Cardiac fibroblast (primary cell): Measurements from ENCODE around the gene PIN4.

Experiments
- DNase-seq, 2 donors: peaks; one replicate each; pipeline versions ENCODE4 v3.0.0 to v3.0.0-alpha.2; 2010; ENCODE audit warnings: low read depth in 2 of 2
- H3K4me3 ChIP-seq, 2 donors: replicated peaks in 1 of 2; 1 replicate in 1 of 2; 2 replicates in 1 of 2; pipeline ENCODE4 v1.5.1; 2011; ENCODE audit warnings: low read depth in 2 of 2, low read length in 2 of 2, mild to moderate bottlenecking in 2 of 2, moderate library complexity in 1 of 2
- TF ChIP-seq, protein P1 (sequence below): IDR thresholded peaks from one replicate; pipeline ENCODE4 v1.5.1; 2011; ENCODE audit warnings: low read depth, mild to moderate bottlenecking, low read length, inconsistent platforms

Gene PIN4

DNA sequence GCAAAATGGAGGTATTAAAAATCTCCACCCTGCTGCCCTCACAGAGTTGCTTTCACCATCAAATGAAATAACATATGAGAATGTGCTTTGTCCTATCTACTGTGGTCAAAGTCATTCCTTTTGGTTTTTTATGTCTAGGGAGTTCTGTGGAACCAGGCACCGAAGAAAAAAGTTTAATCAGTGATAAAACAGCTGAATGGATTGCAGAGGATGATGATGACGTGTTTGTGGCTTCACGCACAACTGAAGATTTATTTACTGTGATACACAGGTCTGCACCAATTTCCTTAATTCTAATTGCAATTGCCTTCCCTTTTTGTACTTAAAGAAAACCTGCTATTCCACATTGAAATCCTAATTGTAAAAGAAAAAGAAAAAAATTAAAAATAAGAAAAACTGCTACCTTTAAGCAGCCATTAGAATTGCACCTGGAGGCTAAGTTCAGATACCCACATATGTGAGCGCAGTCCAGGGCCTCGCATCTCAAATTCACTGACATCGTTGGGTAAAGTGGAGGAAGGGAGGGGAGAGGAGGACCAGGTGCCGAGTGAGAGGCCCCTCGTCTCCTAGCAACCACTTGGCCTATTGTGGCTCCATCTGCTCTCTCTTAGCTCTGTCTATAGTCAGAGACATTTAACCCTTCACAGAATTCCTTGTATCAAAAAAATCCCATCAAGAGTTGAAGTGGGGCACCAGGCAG lies 39.3 kb upstream of the PIN4 start:
- no peak for DNase-seq
- H3K4me3 ChIP-seq: no peak overlapping the region
- TF ChIP-seq, protein P1, sequence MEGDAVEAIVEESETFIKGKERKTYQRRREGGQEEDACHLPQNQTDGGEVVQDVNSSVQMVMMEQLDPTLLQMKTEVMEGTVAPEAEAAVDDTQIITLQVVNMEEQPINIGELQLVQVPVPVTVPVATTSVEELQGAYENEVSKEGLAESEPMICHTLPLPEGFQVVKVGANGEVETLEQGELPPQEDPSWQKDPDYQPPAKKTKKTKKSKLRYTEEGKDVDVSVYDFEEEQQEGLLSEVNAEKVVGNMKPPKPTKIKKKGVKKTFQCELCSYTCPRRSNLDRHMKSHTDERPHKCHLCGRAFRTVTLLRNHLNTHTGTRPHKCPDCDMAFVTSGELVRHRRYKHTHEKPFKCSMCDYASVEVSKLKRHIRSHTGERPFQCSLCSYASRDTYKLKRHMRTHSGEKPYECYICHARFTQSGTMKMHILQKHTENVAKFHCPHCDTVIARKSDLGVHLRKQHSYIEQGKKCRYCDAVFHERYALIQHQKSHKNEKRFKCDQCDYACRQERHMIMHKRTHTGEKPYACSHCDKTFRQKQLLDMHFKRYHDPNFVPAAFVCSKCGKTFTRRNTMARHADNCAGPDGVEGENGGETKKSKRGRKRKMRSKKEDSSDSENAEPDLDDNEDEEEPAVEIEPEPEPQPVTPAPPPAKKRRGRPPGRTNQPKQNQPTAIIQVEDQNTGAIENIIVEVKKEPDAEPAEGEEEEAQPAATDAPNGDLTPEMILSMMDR: no peak

GRCh38 chrX:72142794-72143608 lies 38.6 kb upstream of the PIN4 start:
- H3K4me3 ChIP-seq: no peak overlapping the region
- no peak for DNase-seq
- TF ChIP-seq, protein P1: no peak

DNA sequence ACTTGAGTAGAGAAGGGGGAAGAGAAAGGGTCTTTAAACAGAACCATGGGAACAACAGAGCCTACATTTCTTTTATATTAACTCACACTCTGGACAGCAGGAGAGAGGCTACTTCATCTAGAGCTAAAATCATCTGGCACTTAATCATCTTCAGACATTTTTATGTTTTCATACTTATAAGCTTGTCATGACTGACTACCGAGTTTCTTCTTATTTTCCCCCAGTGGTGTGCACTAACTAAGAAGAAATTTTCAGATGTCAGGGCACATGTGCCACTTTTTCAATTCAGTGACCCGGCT lies 38.0 kb upstream of the PIN4 start:
- no peak for DNase-seq
- TF ChIP-seq, protein P1: no peak
- H3K4me3 ChIP-seq: no peak overlapping the region

DNA sequence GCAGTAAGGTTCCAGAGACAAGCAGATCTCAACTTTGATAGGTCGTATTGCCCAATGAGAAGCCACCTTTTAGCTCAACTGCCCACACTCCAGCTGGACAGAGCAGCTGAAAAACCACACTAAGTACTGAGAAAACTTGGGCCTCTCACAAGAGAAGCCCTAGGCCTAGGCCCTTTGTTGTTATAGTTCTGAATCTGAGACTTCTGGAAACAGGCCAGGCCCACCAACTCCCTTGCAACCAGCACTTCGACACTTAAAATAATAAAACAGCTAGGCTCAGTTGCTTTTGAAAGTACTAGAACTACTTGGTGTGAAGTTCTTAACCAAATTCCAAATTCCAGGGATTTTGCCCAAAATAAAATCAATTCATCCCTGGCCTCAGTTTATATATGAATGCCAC lies 36.4 kb upstream of the PIN4 start:
- no peak overlapping the region for H3K4me3 ChIP-seq
- TF ChIP-seq, protein P1: no peak
- no peak for DNase-seq

DNA sequence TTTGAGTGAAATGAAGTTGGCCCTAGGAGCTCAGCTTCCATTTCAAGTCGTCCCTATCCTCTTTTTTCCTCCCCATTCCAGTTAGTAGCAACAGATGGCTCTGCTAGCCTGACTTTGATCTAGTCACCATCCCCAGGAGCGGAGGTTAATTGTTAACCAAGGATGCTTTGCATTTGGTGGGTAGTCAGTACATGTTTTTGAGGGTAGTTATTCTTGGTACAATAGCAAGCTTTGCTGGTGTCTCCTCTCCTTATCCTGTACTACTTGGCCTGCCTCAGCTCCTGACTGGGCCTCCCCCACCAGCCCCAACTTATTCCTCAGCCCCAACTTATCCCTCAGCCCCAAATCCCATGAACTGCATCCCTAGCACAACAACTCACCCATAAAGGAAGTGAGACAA lies 35.0 kb upstream of the PIN4 start:
- DNase-seq: no peak
- TF ChIP-seq, protein P1: no peak
- H3K4me3 ChIP-seq: no peak overlapping the region

DNA sequence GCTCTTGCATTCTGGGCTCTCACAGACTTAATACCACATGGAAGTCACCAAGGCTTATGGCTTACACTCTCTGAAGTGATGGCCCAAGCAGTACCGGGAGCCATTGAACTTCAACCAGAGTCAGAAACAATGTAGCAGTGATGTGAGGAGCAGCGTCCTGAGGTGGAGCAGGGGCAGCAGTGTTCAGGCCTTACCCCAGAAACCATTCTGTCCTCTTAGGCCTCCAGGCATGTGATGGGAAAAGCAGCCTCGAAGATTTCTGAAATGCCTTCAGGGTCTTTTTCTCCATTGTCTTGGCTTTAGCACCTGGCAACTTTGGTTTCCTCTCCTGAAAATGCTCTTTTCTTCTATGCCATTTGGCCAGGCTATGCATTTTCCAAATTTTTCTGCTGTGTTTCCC lies 22.8 kb upstream of the PIN4 start:
- TF ChIP-seq, protein P1: no peak
- no peak for DNase-seq
- H3K4me3 ChIP-seq: no peak overlapping the region
